Karpas-422 (cell line): ENCODE measurements around the gene ANKLE1. TPM values are rescaled to one million over a fixed set of nuclear protein-coding genes. Genes with fewer than 3 reads are reported as not detected.

Experiments
- DNase-seq: peaks from one replicate; pipeline ENCODE4 v3.0.0-alpha.2; 2015
- H2AFZ ChIP-seq: fragments of 200-600 bp; sonication (generic); 2 replicates; pipeline ENCODE4 v1.6.1; 2014; ENCODE audit warnings: antibody characterized with exemption, low read length, mixed read lengths
- H3K27ac ChIP-seq: fragments of 200-600 bp; sonication (generic); 2 replicates; pipeline ENCODE4 v1.5.1; 2014; ENCODE audit warnings: mild to moderate bottlenecking, low read length, moderate library complexity
- H3K27me3 ChIP-seq: fragments of 200-600 bp; sonication (generic); 2 replicates; pipeline ENCODE4 v1.6.1; 2014; ENCODE audit warnings: low read length, mixed read lengths
- H3K36me3 ChIP-seq: fragments of 200-600 bp; sonication (generic); 2 replicates; pipeline ENCODE4 v1.6.1; 2014; ENCODE audit warnings: low read length, mixed read lengths; ENCODE audit not compliant: insufficient read depth
- H3K4me1 ChIP-seq: fragments of 200-600 bp; sonication (generic); 2 replicates; pipeline ENCODE4 v1.6.1; 2014; ENCODE audit warnings: mild to moderate bottlenecking, low read length, mixed read lengths
- H3K4me2 ChIP-seq: fragments of 200-600 bp; sonication (generic); 2 replicates; pipeline ENCODE4 v1.6.1; 2014; ENCODE audit warnings: low read length, low read depth, mild to moderate bottlenecking; ENCODE audit not compliant: poor library complexity, severe bottlenecking
- H3K4me3 ChIP-seq: fragments of 200-600 bp; sonication (generic); 2 replicates; pipeline ENCODE4 v1.5.1; 2014; ENCODE audit warnings: mild to moderate bottlenecking, antibody characterized with exemption, low read length, mixed read lengths
- H3K79me2 ChIP-seq: fragments of 200-600 bp; sonication (generic); 2 replicates; pipeline ENCODE4 v1.6.1; 2014; ENCODE audit warnings: mild to moderate bottlenecking, low read length, mixed read lengths
- H3K9ac ChIP-seq: fragments of 200-600 bp; sonication (generic); 2 replicates; pipeline ENCODE4 v1.6.0; 2014; ENCODE audit warnings: low read length
- H3K9me2 ChIP-seq: fragments of 200-600 bp; sonication (generic), shearing (Covaris generic); replicated peaks from 2 replicates; pipeline ENCODE4 v1.6.0; 2014; ENCODE audit warnings: mild to moderate bottlenecking, low read length, moderate library complexity; ENCODE audit not compliant: insufficient read depth
- H3K9me3 ChIP-seq: fragments of 300-700, 200-600 bp; sonication (generic); 2 replicates; pipeline ENCODE4 v1.6.1; 2014; ENCODE audit warnings: low read length, mixed read lengths
- H4K20me1 ChIP-seq: fragments of 200-600 bp; sonication (generic); 2 replicates; pipeline ENCODE4 v1.6.1; 2014; ENCODE audit warnings: mild to moderate bottlenecking, antibody characterized with exemption, low read length, low read depth; ENCODE audit not compliant: insufficient read depth
- total RNA-seq: library from RNA; depleted of rRNA; stranded (reverse); fragments of >200 nt; shearing (Covaris generic); gene quantifications from 2 replicates; pipeline ENCODE4 v1.2.3, GENCODE V29; 2014; ENCODE audit warnings: low replicate concordance

The ANKLE1 gene
- total RNA-seq, 1 experiment from 2014 or later = 19.6 TPM

- Histone ChIP-seq H3K4me1 (peaks cover 24% of the 10 kb centered on the region), H3K79me2 (peaks cover 6% of the 10 kb centered on the region; the same call in 1 of the 2 replicates), H3K4me2 (no peak overlapping the region), H3K9ac (no peak overlapping the region), H4K20me1 (peaks cover 11% of the 10 kb centered on the region; the same call in 1 of the 2 replicates), H2AFZ (no peak overlapping the region), H3K9me2 (no peaks in the 10 kb centered on the region), H3K27ac (no peak overlapping the region), H3K4me3 (no peak overlapping the region), H3K27me3 (no peaks in the 10 kb centered on the region), H3K36me3 (no peaks in the 10 kb centered on the region), H3K9me3 (no peaks in the 10 kb centered on the region)
- no peak for DNase-seq
These were observed 22.2 kb downstream of the ANKLE1 start for GRCh38 chr19:17303940-17304267.

DNA sequence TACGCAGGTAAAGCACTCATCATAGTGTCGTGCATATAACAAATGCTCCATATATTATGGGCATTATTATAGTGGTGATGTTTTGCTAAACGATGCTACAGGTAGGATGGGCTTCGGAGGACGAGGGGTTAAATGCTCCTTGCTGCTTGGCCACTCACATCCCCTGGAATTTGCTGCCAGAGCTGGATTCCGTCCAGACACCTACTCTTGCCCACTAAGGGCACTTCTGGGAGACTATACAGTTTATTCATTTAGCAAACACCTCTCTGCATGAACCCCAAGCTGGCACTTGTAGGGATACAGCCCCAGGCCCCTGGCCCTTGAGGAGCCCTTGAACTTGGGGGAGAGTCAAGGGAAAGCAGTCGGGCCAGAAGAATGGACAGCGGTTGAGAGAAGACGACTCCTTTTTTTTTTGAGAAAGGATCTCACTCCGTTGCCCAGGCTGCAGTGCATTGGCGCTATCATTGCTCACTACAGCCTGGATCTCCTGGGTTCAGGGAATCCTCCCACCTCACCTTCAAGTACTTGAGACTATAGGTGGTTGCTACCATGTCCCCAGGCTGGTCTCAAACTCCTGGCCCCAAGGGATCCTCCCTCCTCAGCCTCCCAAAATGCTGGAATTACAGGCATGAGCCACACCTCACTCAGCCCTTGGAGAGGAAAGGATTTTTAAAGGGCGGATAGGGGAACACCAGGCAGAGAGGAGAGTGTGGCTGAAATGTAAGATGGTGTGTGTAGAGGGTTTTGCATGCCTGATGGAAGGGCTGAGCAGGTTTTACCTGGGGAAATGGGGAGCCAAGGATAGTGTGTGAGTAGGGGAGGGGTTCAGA lies 22.9 kb downstream of the ANKLE1 start:
- peaks cover 24% of the 10 kb centered on the region for H3K4me1 ChIP-seq
- H3K27me3 ChIP-seq = no peaks in the 10 kb centered on the region
- H3K36me3 ChIP-seq = no peaks in the 10 kb centered on the region
- peaks cover 11% of the 10 kb centered on the region; the same call in 1 of the 2 replicates for H4K20me1 ChIP-seq
- no peaks in the 10 kb centered on the region for H3K9me2 ChIP-seq
- no peak for DNase-seq
- no peaks in the 10 kb centered on the region for H3K9me3 ChIP-seq
- no peak overlapping the region for H3K9ac ChIP-seq
- H3K27ac ChIP-seq = no peak overlapping the region
- no peak overlapping the region for H2AFZ ChIP-seq
- H3K4me3 ChIP-seq = no peak overlapping the region
- H3K4me2 ChIP-seq = no peak overlapping the region
- peaks cover 9% of the 10 kb centered on the region for H3K79me2 ChIP-seq

GRCh38 chr19:17305216-17305516 lies 23.5 kb downstream of the ANKLE1 start:
- Histone ChIP-seq H3K4me3 (no peak overlapping the region), H3K79me2 (peaks cover 14% of the 10 kb centered on the region), H3K4me1 (peaks cover 25% of the 10 kb centered on the region), H3K9me2 (no peaks in the 10 kb centered on the region), H3K36me3 (no peaks in the 10 kb centered on the region), H2AFZ (no peak overlapping the region), H3K4me2 (no peak overlapping the region), H3K27ac (no peak overlapping the region), H3K9ac (no peak overlapping the region), H4K20me1 (peaks cover 13% of the 10 kb centered on the region; the same call in 1 of the 2 replicates), H3K27me3 (no peaks in the 10 kb centered on the region), H3K9me3 (no peaks in the 10 kb centered on the region)
- no peak for DNase-seq

DNA sequence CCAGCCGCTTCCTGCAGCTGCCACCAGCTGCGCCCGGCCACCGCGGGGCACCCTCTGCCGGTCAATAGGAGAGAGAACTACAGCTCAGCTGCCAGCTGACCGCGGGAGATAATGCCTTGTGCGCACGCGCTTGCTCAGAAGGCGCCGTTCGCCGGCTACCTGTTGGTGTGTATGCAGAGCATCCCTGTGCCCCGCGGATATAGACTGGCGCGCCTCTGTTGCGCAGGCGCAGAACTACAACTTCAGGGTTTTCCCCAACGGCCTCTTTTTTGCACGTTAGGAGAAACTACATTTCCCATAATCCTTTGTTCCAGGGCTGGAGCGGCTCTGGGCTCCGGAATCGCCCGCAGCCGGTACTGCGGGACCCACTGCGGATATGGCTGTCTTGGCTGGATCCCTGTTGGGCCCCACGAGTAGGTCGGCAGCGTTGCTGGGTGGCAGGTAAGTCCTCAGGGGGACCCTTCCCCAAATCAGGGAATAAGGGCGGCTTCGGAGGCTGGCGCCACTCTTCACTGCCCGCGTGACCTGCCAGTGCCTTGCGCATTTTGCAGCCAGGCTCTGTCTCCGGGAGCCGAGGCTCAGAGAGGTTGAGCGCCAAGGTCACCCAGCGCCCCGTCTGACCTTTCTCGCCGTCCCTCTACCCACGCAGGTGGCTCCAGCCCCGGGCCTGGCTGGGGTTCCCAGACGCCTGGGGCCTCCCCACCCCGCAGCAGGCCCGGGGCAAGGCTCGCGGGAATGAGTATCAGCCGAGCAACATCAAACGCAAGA lies 24.0 kb downstream of the ANKLE1 start, which contains the start of gene MRPL34:
Gene MRPL34, plus strand, starts transcription at position 356 of the 768 bp plus-strand sequence. Its CDS starts 21 bp downstream, at position 377.
- Histone ChIP-seq H3K27me3 (no peaks in the 10 kb centered on the region), H3K4me2 (peak within 1 kb of the TSS; percentile 97), H3K27ac (peak within 1 kb of the TSS; percentile 75), H3K9me2 (no peaks in the 10 kb centered on the region), H3K79me2 (peaks cover 20% of the 10 kb centered on the region), H3K4me1 (peaks cover 30% of the 10 kb centered on the region), H3K9ac (peak within 1 kb of the TSS; percentile 90), H3K4me3 (peak within 1 kb of the TSS; percentile 88), H2AFZ (peak within 1 kb of the TSS; percentile 65), H3K9me3 (no peaks in the 10 kb centered on the region), H4K20me1 (peaks cover 18% of the 10 kb centered on the region; the same call in 1 of the 2 replicates), H3K36me3 (no peaks in the 10 kb centered on the region)
- DNase-seq = peak; percentile 99

DNA sequence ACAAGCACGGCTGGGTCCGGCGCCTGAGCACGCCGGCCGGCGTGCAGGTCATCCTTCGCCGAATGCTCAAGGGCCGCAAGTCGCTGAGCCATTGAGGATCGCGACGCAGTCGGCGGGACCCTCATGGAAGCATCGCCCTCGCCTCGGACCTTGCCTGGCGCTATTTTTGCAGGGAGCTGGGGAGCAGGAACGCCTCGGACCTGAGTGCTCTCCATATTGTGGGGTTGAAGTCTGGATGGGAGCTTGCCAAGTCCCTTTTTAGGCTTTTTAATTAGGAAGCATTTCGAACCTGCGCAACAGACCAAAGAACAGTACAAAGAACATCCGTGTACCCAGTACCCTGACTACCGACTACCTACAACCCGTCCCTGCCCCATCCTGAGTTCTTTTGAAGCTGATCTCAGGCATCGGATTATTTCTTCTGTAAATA lies 24.6 kb downstream of the ANKLE1 start:
- peaks cover 32% of the 10 kb centered on the region for H3K4me1 ChIP-seq
- peak; percentile 68 for DNase-seq
- peak overlapping the region; percentile 65 for H2AFZ ChIP-seq
- no peaks in the 10 kb centered on the region for H3K9me3 ChIP-seq
- peak overlapping the region; percentile 75 for H3K27ac ChIP-seq
- H3K27me3 ChIP-seq = no peaks in the 10 kb centered on the region
- H3K9me2 ChIP-seq = no peaks in the 10 kb centered on the region
- peak overlapping the region; percentile 88 for H3K4me3 ChIP-seq
- peaks cover 26% of the 10 kb centered on the region for H3K79me2 ChIP-seq
- no peaks in the 10 kb centered on the region for H3K36me3 ChIP-seq
- peak overlapping the region; percentile 97 for H3K4me2 ChIP-seq
- peaks cover 22% of the 10 kb centered on the region; the same call in 1 of the 2 replicates for H4K20me1 ChIP-seq
- peak overlapping the region; percentile 90 for H3K9ac ChIP-seq

DNA sequence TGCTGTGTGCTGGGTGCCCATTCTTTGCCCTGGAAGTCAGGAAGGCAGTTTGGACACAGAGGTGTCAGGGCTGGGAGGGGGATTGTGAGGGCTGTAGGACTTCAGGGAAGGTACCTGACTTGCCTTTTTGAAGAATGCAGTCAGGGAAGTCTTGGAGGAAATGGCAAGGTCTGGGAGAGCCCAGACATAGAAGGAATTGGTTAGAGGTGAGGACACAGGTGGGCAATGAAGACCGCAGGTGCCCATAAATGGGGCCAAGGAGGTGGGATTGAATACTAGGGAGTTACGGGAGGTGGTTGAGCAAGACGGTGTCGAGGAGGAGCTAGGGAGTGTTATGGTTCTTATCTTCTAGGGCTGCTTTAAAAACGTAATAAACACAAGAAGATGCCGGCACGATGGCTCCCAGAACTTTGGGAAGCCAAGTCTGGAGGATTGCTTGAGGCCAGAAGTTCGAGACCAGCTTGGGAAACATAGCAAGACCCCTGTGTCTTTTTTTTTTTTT lies 26.2 kb downstream of the ANKLE1 start:
- H3K27ac ChIP-seq = no peak overlapping the region
- H3K79me2 ChIP-seq = peaks cover 40% of the 10 kb centered on the region

GRCh38 chr19:17309198-17309964 lies 27.7 kb downstream of the ANKLE1 start, which contains the start of gene DDA1:
Gene DDA1, plus strand, starts transcription at chr19:17309563. Its CDS starts 92 bp downstream, at chr19:17309655.
- Histone ChIP-seq H3K27me3 (no peaks in the 10 kb centered on the region), H3K9ac (peak within 1 kb of the TSS; percentile 96), H3K4me3 (peak within 1 kb of the TSS; percentile 97), H4K20me1 (peaks cover 22% of the 10 kb centered on the region; the same call in 1 of the 2 replicates), H3K9me2 (no peaks in the 10 kb centered on the region), H3K79me2 (peaks cover 40% of the 10 kb centered on the region), H3K9me3 (no peaks in the 10 kb centered on the region), H2AFZ (no peak within 1 kb of the TSS), H3K4me2 (peak within 1 kb of the TSS; percentile 83), H3K4me1 (peaks cover 18% of the 10 kb centered on the region), H3K27ac (peak within 1 kb of the TSS; percentile 43; the same call in 1 of the 2 replicates), H3K36me3 (peaks cover 8% of the 10 kb centered on the region)
- DNase-seq = peak; percentile 100

More for the DNA sequence above, 26.2 kb downstream of the ANKLE1 start:
- no peak for DNase-seq
- Histone ChIP-seq H3K36me3 (no peaks in the 10 kb centered on the region), H3K4me3 (no peak overlapping the region), H3K4me1 (peaks cover 21% of the 10 kb centered on the region), H3K9ac (no peak overlapping the region), H4K20me1 (peaks cover 31% of the 10 kb centered on the region; the same call in 1 of the 2 replicates), H3K4me2 (no peak overlapping the region), H3K27me3 (no peaks in the 10 kb centered on the region), H2AFZ (no peak overlapping the region), H3K9me3 (no peaks in the 10 kb centered on the region), H3K9me2 (no peaks in the 10 kb centered on the region)
